ENCODE measurements around the gene THSD4. TPM values are rescaled to one million over a fixed set of nuclear protein-coding genes. Genes with fewer than 3 reads are reported as not detected.

The THSD4 gene
- total and polyA plus RNA-seq, 9 of the 15 experiments (the other 6 are each of a cell fraction or from before 2014, with no cell fraction given), result 0.04 TPM; not detected in 5

DNA sequence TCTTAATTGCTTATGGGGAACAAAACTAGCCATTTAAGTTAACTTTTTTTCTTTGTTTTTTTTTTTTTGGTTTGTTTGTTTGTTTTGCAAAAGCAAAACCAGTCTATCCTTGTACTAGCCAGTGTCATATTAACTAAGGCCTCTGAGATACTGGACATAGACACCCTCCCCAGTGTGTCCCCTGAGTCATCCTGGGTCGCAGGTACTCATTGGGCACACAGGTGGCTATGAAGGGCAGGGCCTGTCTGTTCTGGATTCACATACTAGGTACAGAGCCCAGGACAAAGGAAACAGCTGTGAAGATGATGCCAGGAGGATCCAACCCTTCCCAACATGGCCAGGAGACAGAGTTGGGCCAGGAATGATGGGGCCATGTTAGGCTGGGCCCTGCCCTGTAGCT lies 318.1 kb downstream of the THSD4 start:
- CTCF ChIA-PET (ENCODE audit: low intra/inter-chr PET ratio), result no interaction called here
- no peak overlapping the region for H3K27ac ChIP-seq (ENCODE audit: extremely low read depth, low read depth, low read length)
- H3K36me3 ChIP-seq (ENCODE audit: control insufficient read depth, insufficient read depth, low read length), result no peaks in the 10 kb centered on the region
- no peaks in the 10 kb centered on the region for H4K20me1 ChIP-seq (replicated peaks; ENCODE audit: control insufficient read depth, insufficient read depth, low read length)
- no peak for FAIRE-seq
- 0% methylated on average over 1 of the region's 1 CpG for WGBS (ENCODE audit: insufficient coverage, low coverage, missing lambda C conversion rate)
- POLR2A ChIA-PET, result interaction anchor here (0.6 kb wide), 2 partner anchors 34 to 522 kb away, joined by 4 read pairs; no protein-coding TSS in a partner anchor
- no peak overlapping the region for H3K4me2 ChIP-seq (ENCODE audit: insufficient read depth, low read length)
- no peak for DNase-seq (ENCODE audit: extremely low read depth in 1 of 4, low spot score in 3 of 4)
- ATAC-seq, result no peak
- no peaks in the 10 kb centered on the region for H3K79me2 ChIP-seq (ENCODE audit: control insufficient read depth, insufficient read depth, low read length)
- H3K27me3 ChIP-seq (ENCODE audit: control insufficient read depth in 2 of 2, insufficient read depth in 2 of 2, low read length in 2 of 2), result no peaks in the 10 kb centered on the region; a peak in 1 of 5 replicates
- TF ChIP-seq PURB (CRISPR knock-in tag; IDR thresholded peaks at IDR 0.05; ENCODE audit: low read depth), result no peak
- no peak for TF ChIP-seq ETS2 (tag; IDR thresholded peaks at IDR 0.05; ENCODE audit: borderline replicate concordance, poor library complexity, severe bottlenecking)
- TF ChIP-seq DDX20 (tag; IDR thresholded peaks at IDR 0.05; ENCODE audit: low read depth), result no peak
- no peak for TF ChIP-seq RUNX1 (IDR thresholded peaks at IDR 0.05; ENCODE audit: low read depth)
- no peak for TF ChIP-seq HOMEZ (CRISPR knock-in tag; IDR thresholded peaks at IDR 0.05)
- no peak for TF ChIP-seq SOX6 (IDR thresholded peaks at IDR 0.05)
- TF ChIP-seq CEBPZ (IDR thresholded peaks at IDR 0.05; ENCODE audit: borderline replicate concordance, low read depth, low read length), result no peak
- TF ChIP-seq, protein P1, sequence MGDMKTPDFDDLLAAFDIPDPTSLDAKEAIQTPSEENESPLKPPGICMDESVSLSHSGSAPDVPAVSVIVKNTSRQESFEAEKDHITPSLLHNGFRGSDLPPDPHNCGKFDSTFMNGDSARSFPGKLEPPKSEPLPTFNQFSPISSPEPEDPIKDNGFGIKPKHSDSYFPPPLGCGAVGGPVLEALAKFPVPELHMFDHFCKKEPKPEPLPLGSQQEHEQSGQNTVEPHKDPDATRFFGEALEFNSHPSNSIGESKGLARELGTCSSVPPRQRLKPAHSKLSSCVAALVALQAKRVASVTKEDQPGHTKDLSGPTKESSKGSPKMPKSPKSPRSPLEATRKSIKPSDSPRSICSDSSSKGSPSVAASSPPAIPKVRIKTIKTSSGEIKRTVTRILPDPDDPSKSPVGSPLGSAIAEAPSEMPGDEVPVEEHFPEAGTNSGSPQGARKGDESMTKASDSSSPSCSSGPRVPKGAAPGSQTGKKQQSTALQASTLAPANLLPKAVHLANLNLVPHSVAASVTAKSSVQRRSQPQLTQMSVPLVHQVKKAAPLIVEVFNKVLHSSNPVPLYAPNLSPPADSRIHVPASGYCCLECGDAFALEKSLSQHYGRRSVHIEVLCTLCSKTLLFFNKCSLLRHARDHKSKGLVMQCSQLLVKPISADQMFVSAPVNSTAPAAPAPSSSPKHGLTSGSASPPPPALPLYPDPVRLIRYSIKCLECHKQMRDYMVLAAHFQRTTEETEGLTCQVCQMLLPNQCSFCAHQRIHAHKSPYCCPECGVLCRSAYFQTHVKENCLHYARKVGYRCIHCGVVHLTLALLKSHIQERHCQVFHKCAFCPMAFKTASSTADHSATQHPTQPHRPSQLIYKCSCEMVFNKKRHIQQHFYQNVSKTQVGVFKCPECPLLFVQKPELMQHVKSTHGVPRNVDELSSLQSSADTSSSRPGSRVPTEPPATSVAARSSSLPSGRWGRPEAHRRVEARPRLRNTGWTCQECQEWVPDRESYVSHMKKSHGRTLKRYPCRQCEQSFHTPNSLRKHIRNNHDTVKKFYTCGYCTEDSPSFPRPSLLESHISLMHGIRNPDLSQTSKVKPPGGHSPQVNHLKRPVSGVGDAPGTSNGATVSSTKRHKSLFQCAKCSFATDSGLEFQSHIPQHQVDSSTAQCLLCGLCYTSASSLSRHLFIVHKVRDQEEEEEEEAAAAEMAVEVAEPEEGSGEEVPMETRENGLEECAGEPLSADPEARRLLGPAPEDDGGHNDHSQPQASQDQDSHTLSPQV (IDR thresholded peaks at IDR 0.05), result no peak
- no peaks in the 10 kb centered on the region for H3K9me1 ChIP-seq (ENCODE audit: control insufficient read depth, insufficient read depth, low read length)
- no peaks in the 10 kb centered on the region for H3K9me3 ChIP-seq (replicated peaks; ENCODE audit: control insufficient read depth, insufficient read depth, low read depth, low read length)
- H3K4me1 ChIP-seq (replicated peaks in 1 of 2; ENCODE audit: control insufficient read depth in 2 of 2, insufficient read depth in 2 of 2, low read length in 2 of 2), result no peaks in the 10 kb centered on the region
- BruUV-seq (replicated peaks), result no TSS peak
- H2AFZ ChIP-seq (ENCODE audit: low read depth, low read length), result no peak overlapping the region
- in situ Hi-C loops (cut with MboI), result no loop called here
- no peak overlapping the region for H3K4me3 ChIP-seq
- H3K9ac ChIP-seq (ENCODE audit: insufficient read depth in 1 of 2, low read depth in 2 of 2, low read length in 2 of 2), result no peak overlapping the region
- intact Hi-C loops (cut with micrococcal nuclease), result no loop called here
